LoVo (cell line): ENCODE results near the gene PGA3.
"Not testable (repeated sequence)": the region's sequence is repeated elsewhere in the genome, so short reads cannot be mapped to it uniquely, and the experiment has no call there.

Source experiments
- DNase-seq: peaks from one replicate; pipeline ENCODE4 v3.0.0-alpha.2; 2016; ENCODE audit warnings: low spot score

PGA3 gene

GRCh38 chr11:61202950-61203746, at the start of gene PGA3:
TSS of gene PGA3 (plus strand) at chr11:61203515. CDS start at chr11:61203565, 50 bp downstream.
- DNase-seq = not testable (repeated sequence)

- no peak for DNase-seq
Measured at GRCh38 chr11:61153593-61154095, 49.7 kb upstream of the PGA3 start.

- DNase-seq = no peak
Measured at GRCh38 chr11:61154528-61154927, 48.8 kb upstream of the PGA3 start.

- DNase-seq = no peak
Measured at GRCh38 chr11:61155312-61155711, 48.0 kb upstream of the PGA3 start.

GRCh38 chr11:61155741-61156140, 47.6 kb upstream of the PGA3 start:
- no peak for DNase-seq

GRCh38 chr11:61157743-61158142, 45.6 kb upstream of the PGA3 start:
- DNase-seq = no peak

- peak; percentile 70 for DNase-seq
Measured at GRCh38 chr11:61158691-61159381, 44.5 kb upstream of the PGA3 start.

- DNase-seq = no peak
Measured at GRCh38 chr11:61160487-61161189, 42.7 kb upstream of the PGA3 start.

- DNase-seq = peak; percentile 88
Measured at GRCh38 chr11:61161190-61162091, 41.9 kb upstream of the PGA3 start, which contains the start of gene VPS37C. TSS of gene VPS37C (minus strand) at chr11:61161426. CDS start at chr11:61138829, 22,597 bp downstream.

GRCh38 chr11:61162092-61162941, 41.0 kb upstream of the PGA3 start:
- DNase-seq = peak; percentile 46

- DNase-seq = no peak
Measured at GRCh38 chr11:61163021-61163420, 40.3 kb upstream of the PGA3 start.

- DNase-seq = no peak
Measured at GRCh38 chr11:61163714-61164605, 39.4 kb upstream of the PGA3 start.

GRCh38 chr11:61164606-61165424, 38.5 kb upstream of the PGA3 start:
- DNase-seq = no peak

GRCh38 chr11:61165785-61166184, 37.5 kb upstream of the PGA3 start:
- DNase-seq = not testable (repeated sequence)

- not testable (repeated sequence) for DNase-seq
Measured at GRCh38 chr11:61166331-61166730, 37.0 kb upstream of the PGA3 start.

- DNase-seq = no peak
Measured at GRCh38 chr11:61168042-61168688, 35.1 kb upstream of the PGA3 start.

- no peak for DNase-seq
Measured at GRCh38 chr11:61168800-61169199, 34.5 kb upstream of the PGA3 start.

GRCh38 chr11:61170566-61170965, 32.7 kb upstream of the PGA3 start:
- no peak for DNase-seq
